Activated CD4-positive, alpha-beta memory T cell treated with anti-CD3 and anti-CD28 coated beads, Interleukin-2, amount 10 ng/mL, durations not matched to agents 7 days and 5 days (primary cell): Measurements from ENCODE around the gene BLMH. TPM values are rescaled to one million over a fixed set of nuclear protein-coding genes. Genes with fewer than 3 reads are reported as not detected.
"Not testable (repeated sequence)": the region's sequence is repeated elsewhere in the genome, so short reads cannot be mapped to it uniquely, and the experiment has no call there.

ENCODE experiments used
- CTCF ChIA-PET: fragments of 350-600 bp; sonication (Branson Sonifier 250); formaldehyde crosslinking; loops from one replicate; lab custom pipeline; 2021; ENCODE audit warnings: antibody characterized with exemption, inconsistent platforms; lab: Charles Lee
- POLR2A ChIA-PET: fragments of 350-600 bp; sonication (Branson Sonifier 250); formaldehyde crosslinking; loops from one replicate; lab custom pipeline; 2021; ENCODE audit warnings: antibody characterized with exemption; lab: Charles Lee
- DNase-seq: peaks from one replicate; pipeline ENCODE4 v3.0.0-alpha.2; 2020
- H3K27ac Mint-ChIP-seq: one replicate; pipeline ENCODE4 v1.8.0; 2021; ENCODE audit warnings: mild to moderate bottlenecking, mixed read lengths
- H3K27me3 Mint-ChIP-seq: one replicate; pipeline ENCODE4 v1.8.0; 2021; ENCODE audit warnings: mixed read lengths
- H3K36me3 Mint-ChIP-seq: one replicate; pipeline ENCODE4 v1.8.0; 2021; ENCODE audit warnings: low read depth, mixed read lengths
- H3K4me1 Mint-ChIP-seq: one replicate; pipeline ENCODE4 v1.8.0; 2021; ENCODE audit warnings: mixed read lengths
- H3K4me3 Mint-ChIP-seq: one replicate; pipeline ENCODE4 v1.8.0; 2021; ENCODE audit warnings: mild to moderate bottlenecking, mixed read lengths
- H3K9me3 Mint-ChIP-seq: one replicate; pipeline ENCODE4 v1.8.0; 2021; ENCODE audit warnings: mixed read lengths
- total RNA-seq, 2 experiments: library from RNA; stranded (reverse); gene quantifications; one replicate each; pipeline ENCODE4 v1.2.3, GENCODE V29; 2021

The BLMH gene
- total RNA-seq, 2 experiments from 2014 or later: 47.3 to 52.8 TPM

DNA sequence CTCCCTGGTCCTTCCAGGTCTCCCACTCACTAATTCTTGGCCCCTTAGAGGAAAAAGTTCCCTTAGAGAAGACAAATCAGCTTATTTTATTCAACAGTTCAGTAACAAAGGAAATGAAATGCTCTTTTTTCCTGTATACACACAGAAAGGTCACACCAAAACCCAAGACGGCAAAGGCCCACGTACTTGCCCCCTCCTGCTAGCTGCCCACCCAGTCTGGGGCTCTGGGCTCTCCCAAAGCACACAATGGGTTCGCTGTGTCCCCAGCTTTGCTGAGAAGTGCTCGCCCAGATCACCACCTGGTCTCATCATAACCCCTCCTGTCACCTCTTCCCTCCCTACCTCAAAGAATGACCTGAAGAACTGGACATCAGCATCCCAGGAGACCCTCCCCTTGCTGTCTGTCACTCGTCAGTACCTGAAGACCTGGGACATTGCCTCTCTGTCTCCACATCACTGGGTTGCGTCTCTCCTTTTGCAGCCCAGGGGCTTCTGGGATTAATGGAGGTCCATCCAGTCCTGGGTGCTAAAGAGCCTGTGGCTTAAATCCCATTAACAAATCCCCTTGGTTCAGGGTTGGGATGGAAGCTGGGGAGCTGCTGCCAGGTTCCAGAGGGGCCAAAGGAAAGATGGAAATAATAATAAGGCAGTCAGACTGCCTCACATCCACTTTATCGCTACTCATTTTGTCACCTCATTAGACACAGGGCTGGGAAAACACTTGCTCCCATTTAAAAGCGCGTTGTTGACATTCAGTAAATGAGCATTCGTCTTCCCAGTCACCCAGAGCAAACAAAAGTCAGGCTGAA, 59.5 kb downstream of the BLMH start:
- H3K9me3 Mint-ChIP-seq: no peaks in the 10 kb centered on the region
- peaks cover 14% of the 10 kb centered on the region for H3K4me1 Mint-ChIP-seq
- H3K36me3 Mint-ChIP-seq: no peaks in the 10 kb centered on the region
- H3K27ac Mint-ChIP-seq: no peak overlapping the region
- no peak overlapping the region for H3K4me3 Mint-ChIP-seq
- DNase-seq: no peak
- ChIA-PET CTCF (interaction anchor here (1.2 kb wide), 1 partner anchor 104 kb away, joined by 3 read pairs; no protein-coding TSS in a partner anchor), POLR2A (no interaction called here)
- peaks cover 60% of the 10 kb centered on the region for H3K27me3 Mint-ChIP-seq

GRCh38 chr17:30230596-30231125, 61.1 kb downstream of the BLMH start:
- DNase-seq: no peak
- H3K4me3 Mint-ChIP-seq: no peak overlapping the region
- POLR2A ChIA-PET: no interaction called here
- no peaks in the 10 kb centered on the region for H3K9me3 Mint-ChIP-seq
- CTCF ChIA-PET: interaction anchor here (1.2 kb wide), 1 partner anchor 106 kb away, joined by 3 read pairs; no protein-coding TSS in a partner anchor
- peaks cover 55% of the 10 kb centered on the region for H3K27me3 Mint-ChIP-seq
- H3K4me1 Mint-ChIP-seq: peaks cover 6% of the 10 kb centered on the region
- no peak overlapping the region for H3K27ac Mint-ChIP-seq
- H3K36me3 Mint-ChIP-seq: no peaks in the 10 kb centered on the region

- H3K36me3 Mint-ChIP-seq, H3K4me3 Mint-ChIP-seq, H3K9me3 Mint-ChIP-seq, POLR2A ChIA-PET, DNase-seq, CTCF ChIA-PET, H3K4me1 Mint-ChIP-seq, H3K27ac Mint-ChIP-seq: not testable (repeated sequence)
- peaks cover 52% of the 10 kb centered on the region for H3K27me3 Mint-ChIP-seq
Measured at GRCh38 chr17:30230009-30230408, 61.7 kb downstream of the BLMH start.

GRCh38 chr17:30229012-30229411, 62.7 kb downstream of the BLMH start:
- DNase-seq: no peak
- ChIA-PET CTCF (no interaction called here), POLR2A (no interaction called here)
- no peaks in the 10 kb centered on the region for H3K36me3 Mint-ChIP-seq
- no peak overlapping the region for H3K4me3 Mint-ChIP-seq
- H3K27ac Mint-ChIP-seq: no peak overlapping the region
- no peaks in the 10 kb centered on the region for H3K4me1 Mint-ChIP-seq
- no peaks in the 10 kb centered on the region for H3K9me3 Mint-ChIP-seq
- peaks cover 42% of the 10 kb centered on the region for H3K27me3 Mint-ChIP-seq

- ChIA-PET CTCF (no interaction called here), POLR2A (no interaction called here)
- Mint-ChIP-seq H3K4me3 (no peak overlapping the region), H3K4me1 (no peaks in the 10 kb centered on the region), H3K27ac (no peak overlapping the region), H3K9me3 (no peaks in the 10 kb centered on the region), H3K36me3 (no peaks in the 10 kb centered on the region), H3K27me3 (peaks cover 32% of the 10 kb centered on the region)
- DNase-seq: no peak
Measured at GRCh38 chr17:30228011-30228410, 63.7 kb downstream of the BLMH start.

DNA sequence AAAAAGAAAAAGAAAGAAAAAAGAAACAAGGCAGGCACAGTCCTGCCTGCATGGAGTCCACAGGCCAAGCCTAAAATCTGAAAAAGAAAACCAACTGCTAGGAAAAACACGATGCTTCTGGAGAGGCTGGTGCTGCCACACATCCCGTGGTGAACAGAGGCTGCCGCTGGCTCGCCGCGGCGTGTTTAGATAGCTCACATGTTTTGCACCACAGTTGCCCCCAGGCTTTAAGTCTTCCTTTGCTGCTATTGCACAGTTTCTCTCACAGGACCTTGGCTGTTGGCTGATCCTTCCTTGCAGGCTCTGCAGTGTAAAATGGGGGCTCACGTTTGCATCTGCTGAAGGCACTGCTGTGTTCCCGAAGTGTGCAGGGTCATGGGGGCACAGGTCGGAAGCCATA, 64.9 kb downstream of the BLMH start:
- no peaks in the 10 kb centered on the region for H3K9me3 Mint-ChIP-seq
- no peaks in the 10 kb centered on the region for H3K4me1 Mint-ChIP-seq
- no peak overlapping the region for H3K4me3 Mint-ChIP-seq
- H3K36me3 Mint-ChIP-seq: no peaks in the 10 kb centered on the region
- no peak overlapping the region for H3K27ac Mint-ChIP-seq
- peaks cover 22% of the 10 kb centered on the region for H3K27me3 Mint-ChIP-seq
- ChIA-PET CTCF (no interaction called here), POLR2A (no interaction called here)
- no peak for DNase-seq

DNA sequence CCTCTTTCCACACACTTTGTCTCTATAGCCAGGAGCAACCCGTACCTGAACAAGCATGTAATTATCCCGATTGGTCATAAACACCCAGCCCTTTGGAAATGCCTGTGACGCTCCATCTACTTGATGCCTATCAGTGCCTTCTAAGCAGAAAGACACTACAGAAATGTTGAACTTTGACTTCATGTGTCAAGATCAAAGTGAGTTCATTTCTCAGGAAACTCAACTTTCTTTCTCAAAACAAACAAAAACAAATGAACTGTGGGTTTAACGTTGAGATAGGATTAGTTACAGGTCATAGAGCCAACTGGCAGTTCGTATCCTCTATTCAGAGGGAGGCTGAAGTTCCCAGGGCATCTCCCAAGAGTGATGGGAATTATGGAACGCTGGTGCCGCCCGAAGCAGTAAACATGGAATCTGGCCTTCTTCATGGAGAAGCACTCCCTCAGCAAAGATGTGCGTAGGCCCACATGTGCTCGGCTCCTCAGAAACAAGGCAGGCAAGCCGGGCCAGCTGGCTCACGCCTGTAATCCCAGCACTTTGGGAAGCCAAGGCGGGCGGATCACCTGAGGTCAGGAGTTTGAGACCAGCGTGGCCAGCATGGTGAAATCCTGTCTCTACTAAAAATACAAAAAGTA, 65.7 kb downstream of the BLMH start:
- H3K36me3 Mint-ChIP-seq: no peaks in the 10 kb centered on the region
- peaks cover 19% of the 10 kb centered on the region for H3K27me3 Mint-ChIP-seq
- ChIA-PET CTCF (interaction anchor here (0.7 kb wide), 1 partner anchor 9 kb away, joined by 3 read pairs; no protein-coding TSS in a partner anchor), POLR2A (no interaction called here)
- H3K27ac Mint-ChIP-seq: no peak overlapping the region
- H3K4me1 Mint-ChIP-seq: no peaks in the 10 kb centered on the region
- no peaks in the 10 kb centered on the region for H3K9me3 Mint-ChIP-seq
- no peak overlapping the region for H3K4me3 Mint-ChIP-seq
- DNase-seq: no peak

GRCh38 chr17:30225112-30225511, 66.6 kb downstream of the BLMH start:
- DNase-seq: no peak
- POLR2A ChIA-PET: no interaction called here
- CTCF ChIA-PET: interaction anchor here (0.7 kb wide), 1 partner anchor 10 kb away, joined by 3 read pairs; no protein-coding TSS in a partner anchor
- no peaks in the 10 kb centered on the region for H3K9me3 Mint-ChIP-seq
- no peaks in the 10 kb centered on the region for H3K4me1 Mint-ChIP-seq
- peaks cover 12% of the 10 kb centered on the region for H3K27me3 Mint-ChIP-seq
- no peak overlapping the region for H3K27ac Mint-ChIP-seq
- no peaks in the 10 kb centered on the region for H3K36me3 Mint-ChIP-seq
- no peak overlapping the region for H3K4me3 Mint-ChIP-seq

GRCh38 chr17:30224419-30224960, 67.3 kb downstream of the BLMH start:
- Mint-ChIP-seq H3K36me3 (no peaks in the 10 kb centered on the region), H3K4me1 (no peaks in the 10 kb centered on the region), H3K27me3 (peaks cover 10% of the 10 kb centered on the region), H3K9me3 (no peaks in the 10 kb centered on the region), H3K27ac (no peak overlapping the region), H3K4me3 (no peak overlapping the region)
- ChIA-PET CTCF (no interaction called here), POLR2A (no interaction called here)
- DNase-seq: no peak

- peaks cover 5% of the 10 kb centered on the region for H3K27me3 Mint-ChIP-seq
- no peak overlapping the region for H3K27ac Mint-ChIP-seq
- H3K4me3 Mint-ChIP-seq: no peak overlapping the region
- ChIA-PET POLR2A (no interaction called here), CTCF (interaction anchor here (0.8 to 0.9 kb wide), 2 partner anchors 11 to 114 kb away, joined by 3 read pairs; no protein-coding TSS in a partner anchor)
- no peaks in the 10 kb centered on the region for H3K9me3 Mint-ChIP-seq
- no peaks in the 10 kb centered on the region for H3K36me3 Mint-ChIP-seq
- no peak for DNase-seq
- H3K4me1 Mint-ChIP-seq: no peaks in the 10 kb centered on the region
Measured at GRCh38 chr17:30222721-30223175, 69.0 kb downstream of the BLMH start.

DNA sequence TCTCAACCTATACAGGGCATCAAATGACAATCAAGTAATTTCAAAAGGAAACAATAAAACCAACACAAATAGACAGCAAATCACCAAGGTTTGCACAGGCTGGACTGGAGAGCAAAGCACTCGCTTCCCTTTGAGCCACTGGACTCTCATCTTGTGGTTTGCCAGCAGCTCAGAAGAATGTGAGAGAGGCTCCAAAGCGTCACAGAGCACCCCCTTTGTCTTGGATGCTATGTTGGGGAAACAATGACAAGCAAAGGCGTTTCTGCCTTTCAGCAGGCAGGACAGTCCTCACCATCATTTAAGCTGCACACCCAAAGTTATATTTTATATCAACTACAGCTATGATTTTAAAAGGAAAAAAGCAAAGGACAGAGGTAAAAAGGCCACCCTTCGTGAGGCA, 69.5 kb downstream of the BLMH start:
- ChIA-PET POLR2A (no interaction called here), CTCF (interaction anchor here (0.8 kb wide), 1 partner anchor 114 kb away, joined by 3 read pairs; no protein-coding TSS in a partner anchor)
- no peaks in the 10 kb centered on the region for H3K9me3 Mint-ChIP-seq
- H3K27ac Mint-ChIP-seq: no peak overlapping the region
- H3K4me1 Mint-ChIP-seq: no peaks in the 10 kb centered on the region
- DNase-seq: no peak
- no peaks in the 10 kb centered on the region for H3K36me3 Mint-ChIP-seq
- H3K4me3 Mint-ChIP-seq: no peak overlapping the region
- peaks cover 5% of the 10 kb centered on the region for H3K27me3 Mint-ChIP-seq

DNA sequence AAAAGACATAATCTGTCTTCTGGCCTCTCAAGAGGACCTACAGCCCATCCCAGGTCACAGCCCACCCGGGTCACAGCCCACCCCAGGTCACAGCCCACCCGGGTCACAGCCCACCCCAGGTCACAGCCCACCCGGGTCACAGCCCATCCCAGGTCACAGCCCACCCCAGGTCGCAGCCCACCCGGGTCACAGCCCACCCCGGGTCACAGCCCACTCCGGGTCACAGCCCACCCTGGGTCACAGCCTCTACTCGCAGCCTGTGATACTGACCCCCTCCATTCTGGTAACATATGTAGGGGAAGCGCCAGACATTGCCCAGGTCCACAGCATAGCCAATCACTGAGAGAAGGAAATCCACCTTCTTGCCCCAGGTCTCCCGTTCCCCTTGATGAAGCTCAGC, 70.4 kb downstream of the BLMH start:
- no peaks in the 10 kb centered on the region for H3K36me3 Mint-ChIP-seq
- POLR2A ChIA-PET: no interaction called here
- H3K9me3 Mint-ChIP-seq: no peaks in the 10 kb centered on the region
- H3K27me3 Mint-ChIP-seq: peaks cover 5% of the 10 kb centered on the region
- no peaks in the 10 kb centered on the region for H3K4me1 Mint-ChIP-seq
- no peak for DNase-seq
- no peak overlapping the region for H3K27ac Mint-ChIP-seq
- H3K4me3 Mint-ChIP-seq: no peak overlapping the region
- CTCF ChIA-PET: interaction anchor here (0.7 kb wide), 1 partner anchor 656 kb away, joined by 3 read pairs; no protein-coding TSS in a partner anchor

- CTCF ChIA-PET: interaction anchor here (0.9 kb wide), 1 partner anchor 18 kb away, joined by 6 read pairs; no protein-coding TSS in a partner anchor
- H3K36me3 Mint-ChIP-seq: no peaks in the 10 kb centered on the region
- H3K27me3 Mint-ChIP-seq: no peaks in the 10 kb centered on the region
- no peak for DNase-seq
- POLR2A ChIA-PET: no interaction called here
- no peaks in the 10 kb centered on the region for H3K4me1 Mint-ChIP-seq
- H3K4me3 Mint-ChIP-seq: no peak overlapping the region
- H3K27ac Mint-ChIP-seq: no peak overlapping the region
- H3K9me3 Mint-ChIP-seq: no peaks in the 10 kb centered on the region
Measured at GRCh38 chr17:30220414-30220813, 71.3 kb downstream of the BLMH start.
